Measurements from ENCODE around the gene BTN2A1.
"Not testable (repeated sequence)": the region's sequence is repeated elsewhere in the genome, so short reads cannot be mapped to it uniquely, and the experiment has no call there.

Gene BTN2A1

GRCh38 chr6:26501482-26501986 lies 43.8 kb downstream of the BTN2A1 start:
- no peak for TF ChIP-seq CTCF (IDR thresholded peaks at IDR 0.05)
- peak overlapping the region; percentile 34 for H3K4me3 ChIP-seq (ENCODE audit: low read depth, low read length)
- no peaks in the 10 kb centered on the region for H3K79me2 ChIP-seq
- H3K4me2 ChIP-seq (ENCODE audit: low read length) = peak overlapping the region; percentile 69
- H3K4me1 ChIP-seq = no peaks in the 10 kb centered on the region
- H3K27me3 ChIP-seq (ENCODE audit: control insufficient read depth, insufficient read depth, low read length) = no peaks in the 10 kb centered on the region
- H2AFZ ChIP-seq = peak overlapping the region; percentile 63
- H3K36me3 ChIP-seq (ENCODE audit: control insufficient read depth, insufficient read depth, low read length) = no peaks in the 10 kb centered on the region
- no peak overlapping the region for H3K9ac ChIP-seq
- H3K9me3 ChIP-seq (ENCODE audit: control insufficient read depth, low read length) = no peaks in the 10 kb centered on the region
- no peak overlapping the region for H3K27ac ChIP-seq

- Histone ChIP-seq H2AFZ (no peak overlapping the region), H3K27ac (no peak overlapping the region), H3K36me3 (ENCODE audit: control insufficient read depth, insufficient read depth, low read length) (no peaks in the 10 kb centered on the region), H3K4me3 (ENCODE audit: low read depth, low read length) (peak overlapping the region; percentile 34), H3K79me2 (no peaks in the 10 kb centered on the region), H3K4me1 (no peaks in the 10 kb centered on the region), H3K9me3 (ENCODE audit: control insufficient read depth, low read length) (no peaks in the 10 kb centered on the region), H3K9ac (no peak overlapping the region), H3K27me3 (ENCODE audit: control insufficient read depth, insufficient read depth, low read length) (no peaks in the 10 kb centered on the region), H3K4me2 (ENCODE audit: low read length) (peak overlapping the region; percentile 69)
- TF ChIP-seq CTCF (IDR thresholded peaks at IDR 0.05) = no peak
Measured at GRCh38 chr6:26502165-26502564, 44.4 kb downstream of the BTN2A1 start.

GRCh38 chr6:26502626-26503025 lies 44.9 kb downstream of the BTN2A1 start:
- Histone ChIP-seq H3K9ac (no peak overlapping the region), H3K27ac (no peak overlapping the region), H3K4me1 (no peaks in the 10 kb centered on the region), H3K27me3 (ENCODE audit: control insufficient read depth, insufficient read depth, low read length) (no peaks in the 10 kb centered on the region), H3K9me3 (ENCODE audit: control insufficient read depth, low read length) (no peaks in the 10 kb centered on the region), H3K4me2 (ENCODE audit: low read length) (no peak overlapping the region), H3K36me3 (ENCODE audit: control insufficient read depth, insufficient read depth, low read length) (no peaks in the 10 kb centered on the region), H2AFZ (no peak overlapping the region), H3K4me3 (ENCODE audit: low read depth, low read length) (no peak overlapping the region), H3K79me2 (no peaks in the 10 kb centered on the region)
- TF ChIP-seq CTCF (IDR thresholded peaks at IDR 0.05) = no peak

DNA sequence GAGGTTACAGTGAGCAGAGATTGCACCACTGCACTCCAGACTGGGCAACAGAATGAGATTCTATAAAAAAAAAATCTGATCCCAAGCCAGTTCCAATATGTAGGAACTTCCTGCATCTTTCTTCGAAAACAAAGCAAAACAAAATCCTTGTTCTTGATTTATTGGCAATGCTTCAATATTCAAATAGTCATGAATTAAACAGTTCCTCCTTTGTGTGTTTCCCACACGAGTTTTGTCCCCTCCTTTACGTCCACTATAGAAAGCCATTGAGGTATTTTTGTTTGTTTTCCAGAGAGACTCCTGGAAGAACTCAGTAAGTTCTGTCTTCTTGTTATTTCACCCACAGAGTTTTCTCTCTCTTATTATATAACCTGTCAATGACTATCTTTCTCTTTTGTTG lies 49.9 kb downstream of the BTN2A1 start:
- TF ChIP-seq CTCF (IDR thresholded peaks at IDR 0.05) = no peak
- H3K4me2 ChIP-seq (ENCODE audit: low read length) = no peak overlapping the region
- H3K27me3 ChIP-seq (ENCODE audit: control insufficient read depth, insufficient read depth, low read length) = no peaks in the 10 kb centered on the region
- H3K4me3 ChIP-seq (ENCODE audit: low read depth, low read length) = no peak overlapping the region
- H3K36me3 ChIP-seq (ENCODE audit: control insufficient read depth, insufficient read depth, low read length) = no peaks in the 10 kb centered on the region
- H3K27ac ChIP-seq = no peak overlapping the region
- H3K79me2 ChIP-seq = no peaks in the 10 kb centered on the region
- no peak overlapping the region for H3K9ac ChIP-seq
- H3K9me3 ChIP-seq (ENCODE audit: control insufficient read depth, low read length) = no peaks in the 10 kb centered on the region
- H2AFZ ChIP-seq = no peak overlapping the region
- H3K4me1 ChIP-seq = no peaks in the 10 kb centered on the region

GRCh38 chr6:26511033-26511432 lies 53.3 kb downstream of the BTN2A1 start:
- H3K79me2 ChIP-seq; H3K4me2 ChIP-seq (ENCODE audit: low read length); H3K4me3 ChIP-seq (ENCODE audit: low read depth, low read length); H3K9ac ChIP-seq; H3K27ac ChIP-seq; H2AFZ ChIP-seq; H3K9me3 ChIP-seq (ENCODE audit: control insufficient read depth, low read length); H3K4me1 ChIP-seq; H3K27me3 ChIP-seq (ENCODE audit: control insufficient read depth, insufficient read depth, low read length); H3K36me3 ChIP-seq (ENCODE audit: control insufficient read depth, insufficient read depth, low read length): not testable (repeated sequence)
